ENCODE measurements around the gene SERPINB6.

GRCh38 chr6:2963756-2964155, 7.6 kb downstream of the SERPINB6 start:
- TF ChIP-seq CTCF (IDR thresholded peaks at IDR 0.05 in 2 of 3, conservative IDR thresholded peaks at IDR 0.05 in 1 of 3; ENCODE audit: insufficient read depth in 2 of 3, low read depth in 1 of 3, low read length in 3 of 3) (no peak), POLR2AphosphoS5 (IDR thresholded peaks at IDR 0.05; ENCODE audit: control insufficient read depth, insufficient read depth, low read depth, low read length) (no peak), NCOA2 (IDR thresholded peaks at IDR 0.05; ENCODE audit: partially characterized antibody in 2 of 2) (no peak), ZNF134 (CRISPR knock-in tag; conservative IDR thresholded peaks at IDR 0.05) (no peak), MAZ (CRISPR knock-in tag; conservative IDR thresholded peaks at IDR 0.05 in 1 of 2, IDR thresholded peaks at IDR 0.05 in 1 of 2) (no peak), POLR2H (tag; IDR thresholded peaks at IDR 0.05; ENCODE audit: low read depth) (no peak), ZNF280B (CRISPR knock-in tag; IDR thresholded peaks at IDR 0.05) (no peak), MAX (CRISPR knock-in tag; IDR thresholded peaks at IDR 0.05) (no peak), ZNF143 (CRISPR knock-in tag; IDR thresholded peaks at IDR 0.05) (no peak)

Data from K562 (cell line).